NOMO-1 (cell line): ENCODE results near the gene DAP.

Experiments
- DNase-seq, 2 experiments: peaks; one replicate each; lab custom pipeline; 2025; ENCODE audit not compliant: unreplicated experiment in 2 of 2; lab: John Stamatoyannopoulos, UW

Gene DAP

GRCh38 chr5:10712574-10713366 lies 48.3 kb downstream of the DAP start:
- DNase-seq: no peak

GRCh38 chr5:10711562-10711961 lies 49.5 kb downstream of the DAP start:
- DNase-seq: no peak

GRCh38 chr5:10710513-10711128 lies 50.4 kb downstream of the DAP start:
- DNase-seq: no peak

GRCh38 chr5:10709933-10710332 lies 51.1 kb downstream of the DAP start:
- no peak for DNase-seq

- DNase-seq: no peak
Observed at GRCh38 chr5:10709409-10709808, 51.6 kb downstream of the DAP start.

- no peak for DNase-seq
Observed at GRCh38 chr5:10708189-10708944, 52.7 kb downstream of the DAP start.

- DNase-seq: no peak
Observed at GRCh38 chr5:10707198-10708142, 53.6 kb downstream of the DAP start.

GRCh38 chr5:10706326-10706725 lies 54.7 kb downstream of the DAP start:
- DNase-seq: no peak

GRCh38 chr5:10705747-10706146 lies 55.3 kb downstream of the DAP start:
- no peak for DNase-seq

- peak; percentile 82 to 97 for DNase-seq
Observed at GRCh38 chr5:10704949-10705621, 55.9 kb downstream of the DAP start.

- DNase-seq: no peak
Observed at GRCh38 chr5:10703676-10704075, 57.4 kb downstream of the DAP start.

GRCh38 chr5:10702911-10703491 lies 58.0 kb downstream of the DAP start:
- DNase-seq: no peak

- no peak for DNase-seq
Observed at GRCh38 chr5:10702040-10702629, 58.9 kb downstream of the DAP start.

- DNase-seq: peak in 1 of 2 experiments; percentile 32
Observed at GRCh38 chr5:10701567-10702039, 59.4 kb downstream of the DAP start.

- DNase-seq: no peak
Observed at GRCh38 chr5:10700516-10700915, 60.5 kb downstream of the DAP start.

GRCh38 chr5:10699987-10700386 lies 61.0 kb downstream of the DAP start:
- DNase-seq: no peak

- no peak for DNase-seq
Observed at GRCh38 chr5:10699281-10699874, 61.7 kb downstream of the DAP start.

GRCh38 chr5:10695759-10696543 lies 65.1 kb downstream of the DAP start:
- no peak for DNase-seq
